Brain microvascular endothelial cell (primary cell): ENCODE data around the gene MYLK.

Experiments used
- DNase-seq: peaks from one replicate; pipeline ENCODE4 v3.0.0-alpha.2; 2020
- H3K27ac ChIP-seq: fragments of 250-450 bp; sonication (Bioruptor Pico); 2 replicates; pipeline ENCODE4 v1.5.1; 2020; ENCODE audit warnings: mild to moderate bottlenecking, moderate library complexity
- H3K27me3 ChIP-seq: fragments of 250-450 bp; sonication (Bioruptor Pico); replicated peaks from 2 replicates; pipeline ENCODE4 v1.5.1; 2020; ENCODE audit warnings: mild to moderate bottlenecking
- H3K36me3 ChIP-seq: fragments of 250-450 bp; sonication (Bioruptor Pico); replicated peaks from 2 replicates; pipeline ENCODE4 v1.5.1; 2020; ENCODE audit warnings: mild to moderate bottlenecking
- H3K4me3 ChIP-seq: 2 replicates; pipeline ENCODE4 v1.5.1; 2011; ENCODE audit warnings: low read depth, mild to moderate bottlenecking, control low read depth, low read length, moderate library complexity
- CTCF ChIP-seq: IDR thresholded peaks from 2 replicates; pipeline ENCODE4 v1.5.1; 2011; ENCODE audit warnings: low read depth, mild to moderate bottlenecking, moderate library complexity, low read length, control low read depth, inconsistent platforms; ENCODE audit errors: missing control alignments
- in situ Hi-C: cut with HindIII; loops from 2 replicates; pipeline ENCODE4 v1.10.0; 2017; ENCODE audit warnings: low sequenced_read_pairs, low pct_ligation_motif_present

MYLK gene

GRCh38 chr3:123692671-123693070 lies 191.5 kb downstream of the MYLK start:
- Histone ChIP-seq H3K27me3 (no peaks in the 10 kb centered on the region), H3K36me3 (no peaks in the 10 kb centered on the region), H3K4me3 (no peak overlapping the region), H3K27ac (no peak overlapping the region)
- no peak for TF ChIP-seq CTCF
- no peak for DNase-seq
- in situ Hi-C loops: no loop called here

GRCh38 chr3:123692041-123692440 lies 192.1 kb downstream of the MYLK start:
- no peaks in the 10 kb centered on the region for H3K27me3 ChIP-seq
- TF ChIP-seq CTCF: no peak
- no peak overlapping the region for H3K27ac ChIP-seq
- H3K4me3 ChIP-seq: no peak overlapping the region
- H3K36me3 ChIP-seq: no peaks in the 10 kb centered on the region
- in situ Hi-C loops: no loop called here
- no peak for DNase-seq

GRCh38 chr3:123689831-123690230 lies 194.3 kb downstream of the MYLK start:
- no peak for DNase-seq
- H3K4me3 ChIP-seq: no peak overlapping the region
- H3K27me3 ChIP-seq: no peaks in the 10 kb centered on the region
- H3K27ac ChIP-seq: no peak overlapping the region
- in situ Hi-C loops: no loop called here
- TF ChIP-seq CTCF: no peak
- H3K36me3 ChIP-seq: no peaks in the 10 kb centered on the region

- in situ Hi-C loops: no loop called here
- Histone ChIP-seq H3K27ac (peak overlapping the region; percentile 75), H3K36me3 (no peaks in the 10 kb centered on the region), H3K4me3 (no peak overlapping the region), H3K27me3 (no peaks in the 10 kb centered on the region)
- no peak for TF ChIP-seq CTCF
- peak; percentile 96 for DNase-seq
These were observed 195.8 kb downstream of the MYLK start for GRCh38 chr3:123688241-123688747.

- Histone ChIP-seq H3K27ac (no peak overlapping the region), H3K36me3 (no peaks in the 10 kb centered on the region), H3K4me3 (no peak overlapping the region), H3K27me3 (no peaks in the 10 kb centered on the region)
- TF ChIP-seq CTCF: no peak
- in situ Hi-C loops: no loop called here
- no peak for DNase-seq
These were observed 196.8 kb downstream of the MYLK start for GRCh38 chr3:123687286-123687685.

GRCh38 chr3:123686251-123686650 lies 197.9 kb downstream of the MYLK start:
- Histone ChIP-seq H3K36me3 (no peaks in the 10 kb centered on the region), H3K4me3 (no peak overlapping the region)
- in situ Hi-C loops: no loop called here

More at GRCh38 chr3:123686251-123686650, 197.9 kb downstream of the MYLK start:
- DNase-seq: no peak
- Histone ChIP-seq H3K27ac (no peak overlapping the region), H3K27me3 (no peaks in the 10 kb centered on the region)
- no peak for TF ChIP-seq CTCF
